PC-9 (cell line): ENCODE measurements around the gene MRPL17.

Source experiments
- CTCF ChIP-seq: fragments of 200-600 bp; sonication (generic); conservative IDR thresholded peaks from 2 replicates; pipeline ENCODE4 v1.6.1; 2017; ENCODE audit warnings: mixed run types, antibody characterized with exemption, mild to moderate bottlenecking, moderate library complexity
- EZH2 ChIP-seq: fragments of 200-600 bp; sonication (generic); IDR thresholded peaks from 2 replicates; pipeline ENCODE4 v1.8.0; 2017; ENCODE audit warnings: antibody characterized with exemption, low read depth

DNA sequence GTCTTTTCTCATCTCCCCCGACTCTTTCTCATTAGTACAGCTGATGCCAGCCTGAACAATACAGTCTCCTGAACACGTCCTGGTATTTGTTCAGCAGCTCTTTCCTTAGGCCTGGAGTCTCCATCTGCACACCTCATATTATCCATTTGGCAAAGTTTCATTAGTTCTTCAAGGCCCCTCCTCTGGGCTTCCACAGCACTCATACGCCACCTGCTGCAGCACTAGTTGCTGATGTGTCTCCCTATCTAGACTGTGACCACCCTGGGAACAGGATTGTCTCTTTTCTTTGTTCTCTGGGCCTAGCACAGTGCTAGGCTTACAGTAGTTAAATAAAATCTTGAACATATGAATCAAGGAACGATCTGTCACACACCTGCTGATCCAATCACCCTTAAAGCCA lies 44.7 kb downstream of the MRPL17 start:
- TF ChIP-seq CTCF = no peak
- no peak for TF ChIP-seq EZH2
